ENCODE results near the gene SV2A. TPM values are rescaled to one million over a fixed set of nuclear protein-coding genes. Genes with fewer than 3 reads are reported as not detected.

Gene SV2A
- total RNA-seq, 1 experiment from 2014 or later, result not detected

GRCh38 chr1:149914545-149914944 lies 3.1 kb downstream of the SV2A start:
- Histone ChIP-seq H3K9ac (ENCODE audit: low read length) (no peak overlapping the region), H3K4me1 (ENCODE audit: low read length) (no peaks in the 10 kb centered on the region), H3K4me3 (ENCODE audit: low read length) (no peak overlapping the region), H3K27ac (ENCODE audit: low read length) (no peak overlapping the region), H4K20me1 (ENCODE audit: insufficient read depth, low read depth, low read length) (no peaks in the 10 kb centered on the region), H2AFZ (ENCODE audit: low read length) (no peak overlapping the region), H3K27me3 (ENCODE audit: low read length) (no peaks in the 10 kb centered on the region), H3K36me3 (ENCODE audit: insufficient read depth, low read length) (no peaks in the 10 kb centered on the region), H3K9me2 (replicated peaks; ENCODE audit: insufficient read depth, low read length) (no peaks in the 10 kb centered on the region), H3K9me3 (ENCODE audit: low read length) (no peaks in the 10 kb centered on the region), H3K4me2 (ENCODE audit: low read depth, low read length, poor library complexity, severe bottlenecking) (no peak overlapping the region), H3K79me2 (ENCODE audit: low read length) (no peaks in the 10 kb centered on the region)
- no peak for DNase-seq

- no peak overlapping the region for H2AFZ ChIP-seq (ENCODE audit: low read length)
- DNase-seq, result no peak
- no peak overlapping the region for H3K27ac ChIP-seq (ENCODE audit: low read length)
- H3K9ac ChIP-seq (ENCODE audit: low read length), result no peak overlapping the region
- no peaks in the 10 kb centered on the region for H3K36me3 ChIP-seq (ENCODE audit: insufficient read depth, low read length)
- no peaks in the 10 kb centered on the region for H3K4me1 ChIP-seq (ENCODE audit: low read length)
- H3K79me2 ChIP-seq (ENCODE audit: low read length), result no peaks in the 10 kb centered on the region
- H3K9me3 ChIP-seq (ENCODE audit: low read length), result no peaks in the 10 kb centered on the region
- no peaks in the 10 kb centered on the region for H3K9me2 ChIP-seq (replicated peaks; ENCODE audit: insufficient read depth, low read length)
- no peaks in the 10 kb centered on the region for H4K20me1 ChIP-seq (ENCODE audit: insufficient read depth, low read depth, low read length)
- H3K27me3 ChIP-seq (ENCODE audit: low read length), result no peaks in the 10 kb centered on the region
- no peak overlapping the region for H3K4me2 ChIP-seq (ENCODE audit: low read depth, low read length, poor library complexity, severe bottlenecking)
- no peak overlapping the region for H3K4me3 ChIP-seq (ENCODE audit: low read length)
Measured at GRCh38 chr1:149906570-149907075, 11.0 kb downstream of the SV2A start.

GRCh38 chr1:149903836-149904491 lies 13.7 kb downstream of the SV2A start:
- H3K4me1 ChIP-seq (ENCODE audit: low read length), result peaks cover 5% of the 10 kb centered on the region
- H3K4me2 ChIP-seq (ENCODE audit: low read depth, low read length, poor library complexity, severe bottlenecking), result no peak overlapping the region
- H2AFZ ChIP-seq (ENCODE audit: low read length), result no peak overlapping the region
- no peak overlapping the region for H3K4me3 ChIP-seq (ENCODE audit: low read length)
- H3K9me2 ChIP-seq (replicated peaks; ENCODE audit: insufficient read depth, low read length), result no peaks in the 10 kb centered on the region
- no peaks in the 10 kb centered on the region for H3K27me3 ChIP-seq (ENCODE audit: low read length)
- H3K27ac ChIP-seq (ENCODE audit: low read length), result no peak overlapping the region
- no peaks in the 10 kb centered on the region for H3K36me3 ChIP-seq (ENCODE audit: insufficient read depth, low read length)
- no peaks in the 10 kb centered on the region for H3K9me3 ChIP-seq (ENCODE audit: low read length)
- H3K9ac ChIP-seq (ENCODE audit: low read length), result no peak overlapping the region
- no peak for DNase-seq
- no peaks in the 10 kb centered on the region for H4K20me1 ChIP-seq (ENCODE audit: insufficient read depth, low read depth, low read length)
- H3K79me2 ChIP-seq (ENCODE audit: low read length), result no peaks in the 10 kb centered on the region

- H2AFZ ChIP-seq (ENCODE audit: low read length), result no peak within 1 kb of the TSS
- H3K9me3 ChIP-seq (ENCODE audit: low read length), result no peaks in the 10 kb centered on the region
- H4K20me1 ChIP-seq (ENCODE audit: insufficient read depth, low read depth, low read length), result no peaks in the 10 kb centered on the region
- H3K4me2 ChIP-seq (ENCODE audit: low read depth, low read length, poor library complexity, severe bottlenecking), result peak within 1 kb of the TSS; percentile 28
- H3K9me2 ChIP-seq (replicated peaks; ENCODE audit: insufficient read depth, low read length), result no peaks in the 10 kb centered on the region
- peak; percentile 78 for DNase-seq
- no peaks in the 10 kb centered on the region for H3K27me3 ChIP-seq (ENCODE audit: low read length)
- H3K4me3 ChIP-seq (ENCODE audit: low read length), result peak within 1 kb of the TSS; percentile 46; the same call in 1 of the 2 replicates
- no peaks in the 10 kb centered on the region for H3K79me2 ChIP-seq (ENCODE audit: low read length)
- 0 out of 2 replicates have a peak within 1 kb of the TSS, but pooled peaks have one; percentile 6 for H3K9ac ChIP-seq (ENCODE audit: low read length)
- no peaks in the 10 kb centered on the region for H3K36me3 ChIP-seq (ENCODE audit: insufficient read depth, low read length)
- H3K4me1 ChIP-seq (ENCODE audit: low read length), result peaks cover 5% of the 10 kb centered on the region
- H3K27ac ChIP-seq (ENCODE audit: low read length), result no peak within 1 kb of the TSS
Measured at GRCh38 chr1:149899460-149900284, 18.0 kb downstream of the SV2A start, which contains the start of gene BOLA1. Gene BOLA1, plus strand, starts transcription at chr1:149899568. Its CDS starts 492 bp downstream, at chr1:149900060.

- no peak for DNase-seq
- no peak overlapping the region for H3K27ac ChIP-seq (ENCODE audit: low read length)
- H3K9me3 ChIP-seq (ENCODE audit: low read length), result no peaks in the 10 kb centered on the region
- no peak overlapping the region for H3K4me2 ChIP-seq (ENCODE audit: low read depth, low read length, poor library complexity, severe bottlenecking)
- no peak overlapping the region for H2AFZ ChIP-seq (ENCODE audit: low read length)
- H3K4me3 ChIP-seq (ENCODE audit: low read length), result no peak overlapping the region
- no peaks in the 10 kb centered on the region for H3K9me2 ChIP-seq (replicated peaks; ENCODE audit: insufficient read depth, low read length)
- H3K36me3 ChIP-seq (ENCODE audit: insufficient read depth, low read length), result no peaks in the 10 kb centered on the region
- H3K9ac ChIP-seq (ENCODE audit: low read length), result no peak overlapping the region
- H3K27me3 ChIP-seq (ENCODE audit: low read length), result no peaks in the 10 kb centered on the region
- peaks cover 5% of the 10 kb centered on the region for H3K4me1 ChIP-seq (ENCODE audit: low read length)
- no peaks in the 10 kb centered on the region for H3K79me2 ChIP-seq (ENCODE audit: low read length)
- no peaks in the 10 kb centered on the region for H4K20me1 ChIP-seq (ENCODE audit: insufficient read depth, low read depth, low read length)
Measured at GRCh38 chr1:149896575-149896974, 21.1 kb downstream of the SV2A start.

- Histone ChIP-seq H3K4me3 (ENCODE audit: low read length) (no peak overlapping the region), H4K20me1 (ENCODE audit: insufficient read depth, low read depth, low read length) (no peaks in the 10 kb centered on the region), H3K4me2 (ENCODE audit: low read depth, low read length, poor library complexity, severe bottlenecking) (no peak overlapping the region), H3K9ac (ENCODE audit: low read length) (no peak overlapping the region), H3K27me3 (ENCODE audit: low read length) (no peaks in the 10 kb centered on the region), H2AFZ (ENCODE audit: low read length) (0 out of 2 replicates have a peak overlapping the region, but pooled peaks have one; percentile 50), H3K79me2 (ENCODE audit: low read length) (no peaks in the 10 kb centered on the region), H3K9me3 (ENCODE audit: low read length) (no peaks in the 10 kb centered on the region), H3K9me2 (replicated peaks; ENCODE audit: insufficient read depth, low read length) (no peaks in the 10 kb centered on the region), H3K36me3 (ENCODE audit: insufficient read depth, low read length) (no peaks in the 10 kb centered on the region; the same call in 1 of the 2 replicates), H3K27ac (ENCODE audit: low read length) (no peak overlapping the region), H3K4me1 (ENCODE audit: low read length) (peaks cover 36% of the 10 kb centered on the region)
- no peak for DNase-seq
Measured at GRCh38 chr1:149888999-149889289, 28.7 kb downstream of the SV2A start.

- Histone ChIP-seq H3K4me1 (ENCODE audit: low read length) (peaks cover 36% of the 10 kb centered on the region), H3K9me3 (ENCODE audit: low read length) (no peaks in the 10 kb centered on the region), H3K27me3 (ENCODE audit: low read length) (no peaks in the 10 kb centered on the region), H3K4me2 (ENCODE audit: low read depth, low read length, poor library complexity, severe bottlenecking) (peak overlapping the region; percentile 32), H3K4me3 (ENCODE audit: low read length) (peak overlapping the region; percentile 16; the same call in 1 of the 2 replicates), H4K20me1 (ENCODE audit: insufficient read depth, low read depth, low read length) (no peaks in the 10 kb centered on the region), H3K9me2 (replicated peaks; ENCODE audit: insufficient read depth, low read length) (no peaks in the 10 kb centered on the region), H2AFZ (ENCODE audit: low read length) (peak overlapping the region; percentile 63; the same call in 1 of the 2 replicates), H3K9ac (ENCODE audit: low read length) (no peak overlapping the region), H3K27ac (ENCODE audit: low read length) (no peak overlapping the region), H3K36me3 (ENCODE audit: insufficient read depth, low read length) (no peaks in the 10 kb centered on the region; the same call in 1 of the 2 replicates), H3K79me2 (ENCODE audit: low read length) (no peaks in the 10 kb centered on the region)
- DNase-seq, result peak; percentile 74
Measured at GRCh38 chr1:149888247-149888998, 29.2 kb downstream of the SV2A start.
